Activated T-helper 2 cell treated with anti-CD3 and anti-CD28 coated beads, Interferon-gamma antibody, Interleukin-2, Interleukin-4, amounts not matched to agents 10 μg/mL and 5 μg/mL and 100 μg/mL, durations not matched to agents 14 hours and 24 hours and 36 hours (primary cell): ENCODE measurements around the gene SLC2A2. TPM values are rescaled to one million over a fixed set of nuclear protein-coding genes. Genes with fewer than 3 reads are reported as not detected.

ENCODE experiments used
- DNase-seq: peaks from one replicate; pipeline ENCODE4 v3.0.0; 2021; ENCODE audit warnings: low spot score
- H3K27ac Mint-ChIP-seq: one replicate; pipeline ENCODE4 v1.8.0; 2021; ENCODE audit warnings: mixed read lengths
- H3K27me3 Mint-ChIP-seq: one replicate; pipeline ENCODE4 v1.8.0; 2021; ENCODE audit warnings: low read depth, mixed read lengths
- H3K36me3 Mint-ChIP-seq: one replicate; pipeline ENCODE4 v1.8.0; 2021; ENCODE audit warnings: low read depth, mixed read lengths
- H3K4me1 Mint-ChIP-seq: one replicate; pipeline ENCODE4 v1.8.0; 2021; ENCODE audit warnings: low read depth, mixed read lengths
- H3K4me3 Mint-ChIP-seq: one replicate; pipeline ENCODE4 v1.8.0; 2021; ENCODE audit warnings: low read depth, mild to moderate bottlenecking, moderate library complexity, mixed read lengths
- H3K9me3 Mint-ChIP-seq: one replicate; pipeline ENCODE4 v1.8.0; 2021; ENCODE audit warnings: mixed read lengths
- intact Hi-C: fragments of 100-400 bp; cut with micrococcal nuclease; formaldehyde crosslinking; loops from one replicate; pipeline ENCODE4 v1.15.1; 2023
- total RNA-seq: library from RNA; stranded (reverse); gene quantifications from 2 replicates; pipeline ENCODE4 v1.2.3, GENCODE V29; 2022

The SLC2A2 gene
- total RNA-seq, 1 donor from 2014 or later, result not detected

DNA sequence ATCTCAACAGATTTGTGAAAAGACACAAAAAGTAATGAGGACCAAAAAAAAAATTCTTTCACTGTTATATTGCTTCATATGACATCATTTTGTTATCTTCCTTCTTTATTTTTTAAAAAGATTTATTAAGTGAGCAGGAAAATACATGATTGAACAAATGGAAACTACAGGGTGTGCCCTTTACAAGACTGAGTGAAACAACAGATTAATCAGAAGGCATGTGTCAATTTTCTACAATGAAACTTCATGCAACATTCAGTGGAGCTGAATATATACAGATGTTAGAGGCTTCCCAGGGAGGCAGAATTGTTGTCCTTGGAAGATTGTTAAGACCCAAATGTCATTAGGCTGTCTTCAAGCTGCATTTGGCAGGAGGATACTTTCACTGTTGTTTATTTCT is 28.4 kb upstream of the SLC2A2 start:
- no peak overlapping the region for H3K4me3 Mint-ChIP-seq
- DNase-seq, result no peak
- H3K9me3 Mint-ChIP-seq, result no peaks in the 10 kb centered on the region
- H3K27ac Mint-ChIP-seq, result no peak overlapping the region
- intact Hi-C loops, result no loop called here
- H3K27me3 Mint-ChIP-seq, result peaks cover 4% of the 10 kb centered on the region
- H3K4me1 Mint-ChIP-seq, result no peaks in the 10 kb centered on the region
- H3K36me3 Mint-ChIP-seq, result no peaks in the 10 kb centered on the region

DNA sequence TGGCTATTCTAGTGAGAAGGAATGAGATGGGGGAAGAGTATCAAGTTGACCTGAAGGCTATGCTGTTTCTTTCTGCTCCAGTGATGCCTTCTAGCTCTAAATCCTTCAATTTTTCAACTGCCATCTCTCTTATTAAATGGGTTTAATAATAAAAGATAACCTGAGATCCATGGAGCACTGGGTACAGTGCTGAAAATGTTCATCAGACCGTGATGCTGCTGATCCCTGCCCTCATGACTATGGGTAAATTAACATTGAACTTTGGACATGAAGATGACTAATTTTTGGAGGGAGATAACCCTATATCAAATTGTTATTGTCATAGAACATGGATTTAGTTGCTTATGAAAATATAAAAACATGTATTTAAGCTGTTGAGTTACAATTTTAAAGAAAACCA is 27.7 kb upstream of the SLC2A2 start:
- Mint-ChIP-seq H3K27me3 (peaks cover 4% of the 10 kb centered on the region), H3K9me3 (no peaks in the 10 kb centered on the region), H3K36me3 (no peaks in the 10 kb centered on the region), H3K4me3 (no peak overlapping the region), H3K27ac (no peak overlapping the region), H3K4me1 (no peaks in the 10 kb centered on the region)
- intact Hi-C loops, result no loop called here
- DNase-seq, result no peak

DNA sequence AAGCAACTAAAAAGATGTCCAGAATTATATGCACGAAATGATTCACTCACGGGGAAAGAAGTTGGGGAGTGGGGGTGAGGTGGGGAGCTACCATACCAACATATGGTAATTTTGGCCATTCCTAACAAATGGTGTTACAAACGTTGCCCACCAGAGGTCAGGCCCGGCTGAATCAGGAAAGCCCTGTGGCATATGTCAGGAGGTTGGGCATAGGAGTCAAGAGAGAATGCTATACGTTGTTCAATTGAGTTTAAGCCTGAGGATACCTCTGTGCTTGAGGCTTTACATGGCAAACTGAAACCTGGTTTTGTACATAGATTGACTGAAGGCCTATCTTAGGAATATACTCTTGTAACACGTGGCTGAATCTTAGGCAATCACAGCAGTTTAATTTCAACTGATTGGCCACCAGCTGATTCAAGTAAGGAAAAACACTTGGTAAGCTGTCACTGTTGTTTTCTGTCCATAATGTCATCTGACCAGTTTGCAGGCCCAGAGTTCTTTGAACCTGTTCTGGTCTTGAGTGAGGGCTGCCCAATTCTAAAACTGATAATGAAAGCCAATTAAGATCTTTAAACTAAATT is 23.4 kb upstream of the SLC2A2 start:
- H3K4me3 Mint-ChIP-seq, result no peak overlapping the region
- no peaks in the 10 kb centered on the region for H3K9me3 Mint-ChIP-seq
- no peaks in the 10 kb centered on the region for H3K36me3 Mint-ChIP-seq
- H3K4me1 Mint-ChIP-seq, result no peaks in the 10 kb centered on the region
- intact Hi-C loops, result loop anchor here (1.0 to 2.0 kb wide), 2 partner anchors 517 to 722 kb away; no protein-coding TSS in a partner anchor
- H3K27ac Mint-ChIP-seq, result no peak overlapping the region
- DNase-seq, result peak; percentile 22
- peaks cover 7% of the 10 kb centered on the region for H3K27me3 Mint-ChIP-seq

GRCh38 chr3:171046760-171047159 is 20.2 kb upstream of the SLC2A2 start:
- H3K36me3 Mint-ChIP-seq, result no peaks in the 10 kb centered on the region
- no peak overlapping the region for H3K27ac Mint-ChIP-seq
- no peak overlapping the region for H3K4me3 Mint-ChIP-seq
- no peaks in the 10 kb centered on the region for H3K4me1 Mint-ChIP-seq
- peaks cover 19% of the 10 kb centered on the region for H3K27me3 Mint-ChIP-seq
- DNase-seq, result no peak
- no peaks in the 10 kb centered on the region for H3K9me3 Mint-ChIP-seq
- intact Hi-C loops, result no loop called here

DNA sequence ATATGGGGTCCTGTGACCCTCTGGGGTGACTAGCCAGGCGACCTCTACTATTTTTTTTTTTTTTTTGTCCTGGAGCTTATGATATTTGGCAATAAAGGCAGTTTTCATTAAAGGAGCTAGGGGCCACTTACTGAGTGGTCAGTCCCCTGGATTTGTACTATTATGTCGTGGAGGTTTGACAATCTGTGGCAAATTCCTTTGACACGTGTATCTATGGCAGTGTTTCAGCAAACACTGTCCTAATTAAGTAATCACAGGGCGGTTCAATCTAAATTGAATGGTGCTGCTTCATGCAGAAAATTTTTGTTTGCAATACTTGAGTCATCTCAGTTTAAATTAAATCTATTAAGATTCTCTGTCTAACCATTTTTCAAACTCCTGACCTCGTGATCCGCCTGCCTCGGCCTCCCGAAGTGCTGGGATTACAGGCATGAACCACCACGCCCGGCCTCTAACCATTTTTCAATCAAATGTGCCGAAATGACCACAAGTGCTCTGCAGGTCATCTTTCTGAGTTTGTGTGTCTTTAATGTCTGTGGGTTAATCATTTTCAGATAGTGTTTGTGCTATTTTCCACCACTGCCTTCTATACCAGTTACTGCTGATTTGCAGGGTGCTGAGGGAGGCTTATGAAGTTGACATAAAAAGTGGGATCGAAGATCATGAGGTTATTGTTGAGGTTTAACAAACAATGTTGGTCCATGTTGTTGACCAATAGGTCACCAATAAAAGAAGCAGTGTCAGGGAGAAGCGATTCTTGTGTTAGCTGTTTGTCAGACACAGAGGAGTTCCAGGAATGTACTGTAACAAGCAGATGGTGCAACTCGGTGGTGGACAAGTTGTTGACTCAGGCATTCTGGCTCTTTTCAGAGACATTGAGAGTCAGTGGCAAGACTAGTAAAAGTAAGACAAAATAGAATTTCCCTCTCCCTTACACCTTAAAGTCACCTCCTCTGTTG is 18.6 kb upstream of the SLC2A2 start:
- H3K4me1 Mint-ChIP-seq, result no peaks in the 10 kb centered on the region
- intact Hi-C loops, result no loop called here
- DNase-seq, result no peak
- no peak overlapping the region for H3K4me3 Mint-ChIP-seq
- no peaks in the 10 kb centered on the region for H3K36me3 Mint-ChIP-seq
- no peak overlapping the region for H3K27ac Mint-ChIP-seq
- H3K27me3 Mint-ChIP-seq, result peaks cover 22% of the 10 kb centered on the region
- no peaks in the 10 kb centered on the region for H3K9me3 Mint-ChIP-seq

DNA sequence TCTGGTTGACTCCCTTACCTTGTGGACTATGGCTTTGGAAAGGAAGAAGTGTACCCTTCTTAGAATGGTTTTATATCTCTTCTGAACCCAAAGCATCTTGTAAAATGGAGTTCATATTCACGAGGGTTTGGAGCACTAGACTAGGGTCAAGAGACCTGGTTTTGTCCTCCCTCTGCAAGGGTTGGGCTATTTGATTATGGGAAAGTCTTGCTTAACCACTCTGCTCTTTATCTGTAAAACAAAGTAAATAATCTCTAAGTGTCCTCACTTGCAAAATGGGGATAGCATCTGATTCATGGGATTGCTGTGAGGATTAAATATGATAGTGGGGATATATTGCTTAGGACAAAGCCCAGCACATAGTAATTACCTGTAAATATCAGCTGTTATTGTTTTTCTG is 17.9 kb upstream of the SLC2A2 start:
- Mint-ChIP-seq H3K27ac (no peak overlapping the region), H3K27me3 (peaks cover 25% of the 10 kb centered on the region), H3K4me1 (no peaks in the 10 kb centered on the region), H3K4me3 (no peak overlapping the region), H3K9me3 (no peaks in the 10 kb centered on the region), H3K36me3 (no peaks in the 10 kb centered on the region)
- no peak for DNase-seq
- intact Hi-C loops, result no loop called here

GRCh38 chr3:171039674-171040073 is 13.2 kb upstream of the SLC2A2 start:
- H3K36me3 Mint-ChIP-seq, result no peaks in the 10 kb centered on the region
- no peak overlapping the region for H3K4me3 Mint-ChIP-seq
- H3K4me1 Mint-ChIP-seq, result no peaks in the 10 kb centered on the region
- H3K27me3 Mint-ChIP-seq, result peaks cover 56% of the 10 kb centered on the region
- intact Hi-C loops, result no loop called here
- no peak overlapping the region for H3K27ac Mint-ChIP-seq
- H3K9me3 Mint-ChIP-seq, result no peaks in the 10 kb centered on the region
- no peak for DNase-seq

DNA sequence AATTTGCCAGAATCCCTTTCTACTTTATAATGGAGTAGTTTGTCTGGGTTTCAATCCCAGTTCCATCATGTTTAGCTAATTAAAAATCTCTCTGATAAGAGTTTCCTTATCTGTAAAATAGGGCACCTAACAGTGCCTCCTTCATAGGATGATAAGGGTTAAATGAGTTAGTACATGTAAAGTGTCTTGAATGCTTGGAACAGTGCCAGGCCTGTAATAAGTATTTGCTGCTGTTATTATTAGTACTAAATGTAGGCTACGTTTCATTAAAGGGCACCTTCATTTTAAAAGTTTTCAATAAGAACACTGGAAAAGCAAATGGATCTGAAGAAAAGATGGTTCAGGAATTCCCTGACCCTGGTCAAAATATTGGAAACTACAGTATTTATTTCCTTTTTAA is 11.8 kb upstream of the SLC2A2 start:
- no peaks in the 10 kb centered on the region for H3K36me3 Mint-ChIP-seq
- H3K27ac Mint-ChIP-seq, result no peak overlapping the region
- intact Hi-C loops, result no loop called here
- no peaks in the 10 kb centered on the region for H3K9me3 Mint-ChIP-seq
- H3K27me3 Mint-ChIP-seq, result peaks cover 59% of the 10 kb centered on the region
- no peak overlapping the region for H3K4me3 Mint-ChIP-seq
- H3K4me1 Mint-ChIP-seq, result no peaks in the 10 kb centered on the region
- no peak for DNase-seq

DNA sequence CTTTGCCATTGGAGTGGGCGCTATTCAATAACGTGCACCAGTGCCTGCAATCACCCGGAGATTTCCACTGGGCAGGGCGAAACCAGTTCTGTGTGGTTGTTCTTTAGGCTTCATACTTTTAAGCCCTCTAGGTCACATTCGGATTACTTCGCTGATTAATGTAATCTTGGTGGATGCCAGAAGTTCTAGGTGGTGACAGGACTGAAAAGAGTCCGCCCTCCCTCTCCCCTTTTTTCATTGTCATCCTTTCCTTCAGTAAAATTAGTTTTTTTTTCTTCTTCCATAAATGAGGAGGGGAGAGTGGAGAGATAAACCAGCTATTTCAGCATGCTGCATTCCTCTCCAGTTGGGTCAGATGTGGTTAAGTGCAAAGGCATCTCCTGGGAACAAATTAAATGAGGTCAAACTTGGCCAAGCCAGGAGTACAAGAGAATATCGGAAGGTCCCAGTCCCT is 2.3 kb upstream of the SLC2A2 start:
- intact Hi-C loops, result no loop called here
- Mint-ChIP-seq H3K27me3 (peaks cover 36% of the 10 kb centered on the region), H3K4me3 (no peak overlapping the region), H3K4me1 (peaks cover 1% of the 10 kb centered on the region), H3K27ac (no peak overlapping the region), H3K36me3 (no peaks in the 10 kb centered on the region), H3K9me3 (no peaks in the 10 kb centered on the region)
- no peak for DNase-seq

DNA sequence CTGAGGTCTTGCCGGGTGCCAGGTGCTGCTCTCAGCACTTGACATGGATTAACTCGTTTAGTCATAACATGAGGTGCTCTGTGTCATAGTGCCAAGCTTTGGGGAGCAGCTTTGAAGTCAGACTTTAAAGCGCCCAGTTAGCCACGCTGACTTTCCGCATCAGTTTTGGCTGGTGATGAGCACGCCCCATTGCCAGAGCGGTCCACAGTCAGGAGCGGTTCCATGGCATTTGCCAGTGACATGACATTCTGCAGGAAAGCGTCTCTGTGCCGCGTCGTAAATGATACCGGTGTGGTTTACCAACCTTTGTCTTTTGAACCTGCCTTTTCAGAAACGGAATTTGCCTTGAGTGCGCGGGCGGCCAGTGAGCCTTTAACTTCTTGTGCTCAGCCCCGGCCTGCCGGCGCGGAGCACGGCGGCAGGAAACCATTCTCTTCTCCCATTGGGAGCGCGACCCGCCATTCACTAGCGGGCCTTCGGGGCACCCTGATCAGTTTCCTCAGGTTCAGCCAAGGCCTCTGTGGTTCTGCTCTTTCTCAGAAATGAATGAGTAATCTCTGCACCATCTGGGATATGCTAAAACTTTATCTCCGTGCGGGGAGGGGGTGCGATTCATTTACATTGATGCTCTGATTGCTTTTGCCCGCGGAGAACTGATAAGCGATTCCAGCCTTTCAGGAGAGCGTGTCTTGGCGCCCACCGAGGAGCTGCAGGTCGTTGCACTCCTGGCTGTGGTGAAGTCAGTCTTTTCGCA is 1.7 kb upstream of the SLC2A2 start:
- Mint-ChIP-seq H3K4me3 (no peak overlapping the region), H3K9me3 (no peaks in the 10 kb centered on the region), H3K27me3 (peaks cover 38% of the 10 kb centered on the region), H3K4me1 (peaks cover 1% of the 10 kb centered on the region), H3K36me3 (no peaks in the 10 kb centered on the region), H3K27ac (peak overlapping the region; percentile 41)
- intact Hi-C loops, result no loop called here
- peak; percentile 38 for DNase-seq

DNA sequence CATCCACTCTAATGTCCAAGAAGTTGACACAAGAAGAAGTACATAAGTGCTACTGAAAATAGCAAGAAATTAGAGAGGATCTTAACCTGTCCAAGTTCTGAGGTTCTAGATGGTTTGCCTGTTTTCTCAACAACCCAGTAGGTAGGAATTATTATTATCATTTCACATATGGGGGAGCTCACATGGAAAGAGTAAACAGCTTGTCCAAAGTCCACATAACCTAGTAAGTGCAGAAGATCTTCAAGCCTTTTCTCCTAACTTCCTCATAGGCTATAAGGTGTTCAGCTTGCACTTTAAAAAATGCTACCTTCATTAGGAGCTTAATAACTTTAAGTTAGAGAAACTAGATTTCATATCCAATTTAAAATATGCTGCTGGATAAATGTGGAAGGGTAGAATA is 3.0 kb downstream of the SLC2A2 start:
- H3K4me3 Mint-ChIP-seq, result no peak overlapping the region
- intact Hi-C loops, result no loop called here
- H3K4me1 Mint-ChIP-seq, result peaks cover 1% of the 10 kb centered on the region
- no peaks in the 10 kb centered on the region for H3K36me3 Mint-ChIP-seq
- no peak overlapping the region for H3K27ac Mint-ChIP-seq
- peaks cover 50% of the 10 kb centered on the region for H3K27me3 Mint-ChIP-seq
- no peak for DNase-seq
- H3K9me3 Mint-ChIP-seq, result no peaks in the 10 kb centered on the region

DNA sequence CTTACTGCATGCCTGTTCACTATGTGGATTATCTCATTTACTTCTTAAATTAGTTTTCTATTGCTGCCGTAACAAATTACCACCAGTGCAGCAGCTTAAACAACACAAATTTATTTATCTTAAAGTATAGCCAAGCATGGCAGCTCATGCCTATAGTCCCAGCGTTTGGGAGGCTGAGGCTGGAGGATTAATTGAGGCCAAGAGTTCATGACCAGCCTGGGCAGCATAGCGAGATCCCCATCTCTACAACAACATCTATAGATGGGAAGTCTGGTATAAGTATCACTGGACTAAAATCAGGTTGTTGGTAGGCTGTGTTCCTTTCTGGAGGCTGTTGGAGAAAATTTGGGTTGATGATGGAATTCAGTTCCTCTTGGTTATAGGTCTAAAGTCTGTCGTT is 5.1 kb downstream of the SLC2A2 start:
- Mint-ChIP-seq H3K36me3 (no peaks in the 10 kb centered on the region), H3K27me3 (peaks cover 54% of the 10 kb centered on the region), H3K4me1 (no peaks in the 10 kb centered on the region), H3K9me3 (no peaks in the 10 kb centered on the region), H3K4me3 (no peak overlapping the region), H3K27ac (no peak overlapping the region)
- intact Hi-C loops, result no loop called here
- DNase-seq, result no peak
